Measurements from ENCODE around the gene CNTNAP2.

- TF ChIP-seq ARNT (IDR thresholded peaks at IDR 0.05) (no peak), SUZ12 (IDR thresholded peaks at IDR 0.05) (no peak)
These were observed 1462.5 kb downstream of the CNTNAP2 start for GRCh38 chr7:147579148-147579547.
